NCI-H146 (cell line): ENCODE measurements around the gene S100A3.
A peak's percentile ranks its signal among the peaks of the same experiment; 100 is the strongest.

Experiments
- DNase-seq: peaks from one replicate; lab custom pipeline; 2025; lab: John Stamatoyannopoulos, UW

The S100A3 gene

GRCh38 chr1:153509729-153510354 is 39.2 kb downstream of the S100A3 start:
- DNase-seq: peak; percentile 54

- no peak for DNase-seq
Observed at GRCh38 chr1:153509036-153509435, 40.0 kb downstream of the S100A3 start.

- no peak for DNase-seq
Observed at GRCh38 chr1:153507926-153508583, 41.0 kb downstream of the S100A3 start.

GRCh38 chr1:153506831-153507413 is 42.1 kb downstream of the S100A3 start:
- DNase-seq: no peak

- DNase-seq: no peak
Observed at GRCh38 chr1:153506386-153506785, 42.7 kb downstream of the S100A3 start.

GRCh38 chr1:153505576-153505975 is 43.5 kb downstream of the S100A3 start:
- DNase-seq: no peak

GRCh38 chr1:153503766-153504165 is 45.3 kb downstream of the S100A3 start:
- no peak for DNase-seq

- DNase-seq: peak; percentile 34
Observed at GRCh38 chr1:153498746-153499145, 50.3 kb downstream of the S100A3 start.
